GM10266 (cell line): ENCODE data around the gene ANO10.
A peak's percentile ranks its signal among the peaks of the same experiment; 100 is the strongest.

Experiments
- DNase-seq: peaks from one replicate; pipeline ENCODE4 v3.0.0; 2012; ENCODE audit errors: extremely low spot score
- CTCF ChIP-seq: IDR thresholded peaks from 2 replicates; pipeline ENCODE4 v1.5.1; 2012; ENCODE audit warnings: mild to moderate bottlenecking, low read depth; ENCODE audit not compliant: control insufficient read depth, insufficient read depth; ENCODE audit errors: missing control alignments

ANO10 gene

GRCh38 chr3:43559961-43560360 is 61.9 kb downstream of the ANO10 start:
- DNase-seq, result no peak
- TF ChIP-seq CTCF, result no peak

- TF ChIP-seq CTCF, result no peak
- DNase-seq, result no peak
These were observed 63.6 kb downstream of the ANO10 start for GRCh38 chr3:43558171-43558570.

GRCh38 chr3:43549626-43550290 is 72.1 kb downstream of the ANO10 start:
- no peak for DNase-seq
- TF ChIP-seq CTCF, result no peak

GRCh38 chr3:43544277-43544676 is 77.5 kb downstream of the ANO10 start:
- peak; percentile 53 for TF ChIP-seq CTCF
- peak; percentile 41 for DNase-seq

- DNase-seq, result no peak
- TF ChIP-seq CTCF, result no peak
These were observed 79.3 kb downstream of the ANO10 start for GRCh38 chr3:43542328-43543043.

- no peak for TF ChIP-seq CTCF
- no peak for DNase-seq
These were observed 81.2 kb downstream of the ANO10 start for GRCh38 chr3:43540624-43541023.

GRCh38 chr3:43539321-43539720 is 82.5 kb downstream of the ANO10 start:
- DNase-seq, result no peak
- TF ChIP-seq CTCF, result no peak
